ENCODE measurements around the gene PDS5B.
"Not testable (repeated sequence)": the region's sequence is repeated elsewhere in the genome, so short reads cannot be mapped to it uniquely, and the experiment has no call there.

Gene PDS5B

DNA sequence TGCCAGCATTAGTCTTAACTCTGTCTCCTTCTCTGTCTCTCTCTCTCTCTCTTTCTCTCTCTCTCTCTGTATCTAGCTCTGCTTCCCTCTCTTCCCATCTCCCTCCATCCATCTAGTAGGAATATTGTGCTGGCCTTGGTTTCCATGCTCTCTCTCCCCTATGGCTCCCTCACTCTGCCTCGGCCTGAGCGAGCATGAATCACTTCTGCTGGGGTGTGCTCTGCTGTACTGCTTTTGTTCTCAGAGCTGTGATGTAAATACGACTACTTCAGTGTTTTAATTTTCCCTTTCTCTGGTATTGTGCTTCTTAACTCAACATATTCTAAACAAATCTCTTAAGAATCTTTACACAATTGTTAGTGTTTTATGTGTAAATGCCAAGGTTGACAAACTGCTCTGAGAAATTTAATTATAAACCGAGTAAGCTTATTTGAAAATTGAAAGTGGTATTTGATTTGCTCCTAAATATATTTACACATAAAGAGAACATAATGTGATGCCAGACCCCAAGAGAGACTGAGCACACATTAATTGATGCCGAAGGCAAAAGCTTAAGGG is 218.5 kb downstream of the PDS5B start:
- no peak for DNase-seq (ENCODE audit: low spot score)

DNA sequence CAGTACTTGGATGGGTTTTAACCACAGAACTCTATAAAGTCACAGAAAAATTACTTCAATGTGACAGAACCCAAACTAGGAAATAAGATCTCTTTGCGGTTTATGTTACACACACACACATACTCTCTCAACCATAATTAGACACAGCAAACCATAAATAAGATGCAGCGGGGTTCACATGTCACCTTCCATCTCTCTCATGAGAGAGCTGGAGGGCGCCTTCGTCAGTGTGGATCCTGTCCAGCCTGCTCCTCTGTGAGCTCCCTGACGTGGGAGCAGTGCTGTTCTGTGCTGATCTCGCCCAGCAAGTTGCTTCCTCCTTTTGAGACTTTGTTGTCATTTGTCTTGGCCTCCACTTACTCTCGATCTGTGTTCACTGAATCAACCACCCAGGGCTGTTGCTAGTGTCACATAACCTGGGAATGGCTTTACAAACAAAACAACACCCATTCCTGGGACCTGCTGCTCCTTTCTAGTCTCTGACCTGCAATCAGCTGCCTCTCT is 225.1 kb downstream of the PDS5B start:
- peak; percentile 16 for DNase-seq (ENCODE audit: low spot score)

- DNase-seq (ENCODE audit: low spot score), result no peak
These were observed 235.0 kb downstream of the PDS5B start for GRCh38 chr13:32821149-32821688.

GRCh38 chr13:32822771-32823170 is 236.5 kb downstream of the PDS5B start:
- DNase-seq (ENCODE audit: low spot score), result no peak

DNA sequence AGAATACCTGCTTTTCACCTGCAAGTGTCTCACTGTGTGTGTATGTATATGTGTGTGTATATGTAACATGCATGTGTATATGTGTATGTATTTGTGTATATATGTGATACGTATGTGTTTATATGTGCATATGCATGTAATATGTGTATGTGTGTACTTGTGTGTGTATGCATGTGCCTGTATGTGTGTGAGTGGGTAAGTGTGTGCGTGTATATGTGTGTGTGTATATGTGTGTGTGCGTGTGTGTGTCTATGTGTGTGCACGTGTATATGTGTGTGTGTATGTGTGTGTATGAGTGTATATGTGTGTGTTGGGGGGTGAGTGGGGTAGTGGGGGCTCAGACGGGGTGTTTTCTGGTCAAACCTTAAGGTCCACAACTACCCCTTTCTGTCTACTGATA is 237.3 kb downstream of the PDS5B start:
- no peak for DNase-seq (ENCODE audit: low spot score)

- no peak for DNase-seq (ENCODE audit: low spot score)
These were observed 237.8 kb downstream of the PDS5B start for GRCh38 chr13:32824061-32824460.

- no peak for DNase-seq (ENCODE audit: low spot score)
These were observed 238.4 kb downstream of the PDS5B start for GRCh38 chr13:32824675-32825074.

GRCh38 chr13:32825481-32825880 is 239.2 kb downstream of the PDS5B start:
- no peak for DNase-seq (ENCODE audit: low spot score)

DNA sequence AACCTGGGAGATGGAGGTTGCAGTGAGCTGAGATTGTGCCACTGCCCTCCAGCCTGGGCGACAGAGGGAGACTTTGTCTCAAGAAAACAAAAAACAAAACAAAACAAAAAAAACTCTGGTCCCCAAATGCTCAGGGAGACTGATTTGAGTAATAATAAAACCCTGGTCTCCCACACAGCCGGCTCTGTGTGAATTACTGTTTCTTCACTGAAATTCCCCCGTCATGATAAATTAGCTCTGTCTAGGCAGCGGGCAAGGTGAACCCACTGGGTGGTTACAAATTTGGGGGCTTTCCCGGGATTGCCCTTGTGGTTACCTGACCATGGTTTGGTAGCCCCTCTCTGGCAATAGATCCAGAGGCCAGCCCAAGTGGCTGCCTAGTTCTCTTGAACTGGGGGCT is 240.1 kb downstream of the PDS5B start:
- not testable (repeated sequence) for DNase-seq (ENCODE audit: low spot score)

All from germinal center (tissue), 1 donor.